Astrocyte of the hippocampus (primary cell): Measurements from ENCODE around the gene LRRC38.
"Not testable (repeated sequence)": the region's sequence is repeated elsewhere in the genome, so short reads cannot be mapped to it uniquely, and the experiment has no call there.

Source experiments
- DNase-seq: peaks from one replicate; pipeline ENCODE4 v3.0.0; 2011; ENCODE audit warnings: low read depth, low spot score

The LRRC38 gene

GRCh38 chr1:13465515-13465914 is 48.3 kb downstream of the LRRC38 start:
- DNase-seq: no peak

- no peak for DNase-seq
Measured at GRCh38 chr1:13462682-13463081, 51.1 kb downstream of the LRRC38 start.

DNA sequence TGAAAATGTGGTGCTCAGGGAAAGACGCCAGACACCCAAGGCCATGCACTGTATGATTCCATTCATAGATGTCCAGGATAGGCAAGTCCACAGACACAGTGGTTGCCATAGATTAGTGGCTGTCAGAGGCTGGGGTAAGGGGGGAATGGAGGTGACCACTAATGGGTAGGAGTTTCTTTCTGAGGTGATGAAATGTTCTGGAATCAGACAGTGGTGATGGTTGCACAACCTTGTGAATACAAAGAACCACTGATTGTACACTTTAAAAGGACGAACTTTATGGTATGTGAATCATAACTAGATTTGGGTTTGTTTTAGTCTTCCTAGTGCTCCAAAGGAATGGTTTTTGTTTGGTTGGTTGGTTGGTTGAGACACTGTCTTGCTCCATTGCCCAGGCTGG is 51.8 kb downstream of the LRRC38 start:
- no peak for DNase-seq

DNA sequence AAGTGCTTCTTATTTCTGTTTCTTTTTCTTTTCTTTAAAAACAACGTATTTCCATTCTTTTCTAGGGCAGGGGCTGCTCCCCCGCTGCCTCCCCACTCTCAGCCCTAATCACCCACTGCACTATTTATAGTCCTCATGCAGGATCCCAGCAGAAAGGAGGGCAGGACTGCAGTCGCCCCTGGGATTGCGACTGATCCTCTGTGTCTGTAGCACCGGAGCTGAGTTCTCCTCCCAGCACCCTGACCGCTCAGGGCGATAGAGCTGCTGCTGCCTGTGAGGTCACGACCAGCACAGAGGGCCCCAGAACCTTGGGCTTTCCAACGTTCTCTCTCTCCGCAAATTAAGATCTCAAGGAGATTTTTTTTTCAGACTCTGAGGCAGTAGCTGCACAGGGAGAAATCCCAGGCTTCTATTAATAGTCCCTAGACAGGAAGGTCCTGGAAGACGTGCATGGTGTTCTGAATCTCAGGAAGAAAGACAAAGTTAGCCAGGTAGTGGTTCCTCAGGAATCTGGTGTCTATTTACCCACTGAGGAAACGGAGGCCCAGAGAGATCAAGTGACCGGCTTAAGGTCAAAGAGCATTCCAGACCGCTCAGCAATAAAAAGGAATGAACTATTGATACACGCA is 56.8 kb downstream of the LRRC38 start:
- DNase-seq: no peak

DNA sequence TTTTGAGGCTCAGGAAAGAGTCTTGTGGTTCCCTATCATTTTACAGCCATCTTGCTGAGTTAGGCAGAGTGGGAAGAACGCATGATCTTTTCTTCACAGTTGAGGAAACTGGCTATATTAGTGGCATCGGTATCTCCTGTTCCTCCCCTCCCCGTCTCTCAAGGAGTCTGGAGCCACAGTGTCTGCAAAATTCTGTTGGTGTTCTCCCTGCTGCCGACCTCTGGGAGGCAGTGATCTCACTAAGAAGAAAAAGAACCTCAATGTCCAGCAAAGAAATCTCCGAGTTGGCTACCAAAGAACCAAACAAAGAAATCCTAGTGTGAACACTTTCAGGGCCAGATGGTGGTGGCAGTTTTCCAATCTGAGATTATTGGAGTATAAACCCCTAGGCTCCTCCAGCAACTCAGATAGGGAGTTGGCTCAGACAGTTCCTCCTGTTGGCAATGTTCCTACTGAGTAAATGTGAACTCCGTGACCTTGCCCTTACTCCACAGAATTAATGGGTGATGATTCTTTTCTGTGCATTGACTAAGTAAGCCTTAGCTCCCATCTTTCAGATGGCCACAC is 62.3 kb downstream of the LRRC38 start:
- DNase-seq: no peak

DNA sequence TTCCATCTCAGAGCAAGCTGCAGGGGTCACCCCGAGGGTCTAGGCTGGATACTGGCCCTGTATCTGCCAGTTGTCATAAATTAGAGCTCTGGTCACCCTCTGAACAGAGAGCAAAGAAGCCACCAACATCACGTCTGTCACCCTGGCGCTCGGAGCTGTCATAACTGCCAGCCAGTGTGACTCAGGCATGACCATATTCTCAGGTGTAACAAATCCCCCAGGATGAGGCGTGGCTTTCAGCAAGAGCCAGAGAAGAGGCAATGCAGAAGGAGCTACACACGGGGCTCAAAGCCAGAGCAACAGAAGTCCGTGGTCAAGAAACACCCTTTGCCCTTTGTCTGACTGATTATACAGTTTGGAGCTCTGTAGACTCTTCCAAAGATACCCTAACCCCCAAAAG is 63.6 kb downstream of the LRRC38 start:
- DNase-seq: no peak

DNA sequence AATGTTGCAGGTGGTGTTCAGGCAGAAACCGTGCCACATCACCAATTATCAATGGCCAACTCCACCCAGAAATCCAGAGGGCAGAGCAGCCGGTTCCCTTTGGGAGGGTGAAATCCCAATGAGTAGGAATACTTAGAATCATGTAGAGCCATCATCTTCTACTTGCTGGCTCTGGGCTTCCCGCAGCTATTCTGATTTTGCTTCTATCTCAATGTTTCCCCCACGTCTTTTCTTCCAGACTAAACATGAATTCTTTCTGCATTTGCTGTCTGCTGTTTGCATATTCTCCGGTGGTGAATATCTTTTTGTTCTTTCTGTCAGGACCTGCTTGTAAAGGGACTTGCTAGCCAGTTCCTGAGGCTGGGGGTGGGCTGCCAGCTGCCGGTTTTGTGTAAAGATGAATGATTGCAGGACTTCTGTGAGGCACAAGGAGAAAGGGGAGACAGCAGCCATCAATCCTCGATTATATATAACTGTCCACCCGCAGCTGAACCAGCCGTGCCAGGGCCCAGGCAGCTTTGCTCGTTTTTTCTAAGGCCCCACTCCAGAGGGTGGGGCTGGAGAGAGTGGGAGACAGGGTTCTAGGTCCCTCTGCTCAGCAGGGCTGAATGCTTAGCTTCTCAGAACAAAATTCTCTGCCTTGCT is 70.3 kb downstream of the LRRC38 start:
- DNase-seq: peak; percentile 31

GRCh38 chr1:13439104-13439783 is 74.6 kb downstream of the LRRC38 start:
- DNase-seq: not testable (repeated sequence)

DNA sequence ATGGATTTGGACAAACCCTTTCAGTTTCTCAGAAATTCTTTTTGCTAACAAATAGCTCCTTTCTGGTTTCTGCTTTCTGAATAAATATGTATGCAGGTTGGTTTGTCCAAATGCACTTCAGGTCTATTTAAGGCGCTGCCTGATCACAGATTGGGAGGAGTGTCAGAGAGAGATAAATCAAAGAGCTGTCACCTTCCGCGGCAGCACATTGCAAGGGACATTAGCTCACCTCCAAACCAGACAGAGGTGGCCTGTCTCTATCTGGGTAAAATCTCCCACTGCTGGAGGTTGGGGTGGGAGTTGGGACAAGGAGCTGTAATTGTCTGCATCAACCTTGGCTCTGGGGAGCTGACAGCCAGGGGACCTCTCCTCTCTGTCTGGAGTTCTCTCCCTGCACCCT is 78.3 kb downstream of the LRRC38 start:
- no peak for DNase-seq

DNA sequence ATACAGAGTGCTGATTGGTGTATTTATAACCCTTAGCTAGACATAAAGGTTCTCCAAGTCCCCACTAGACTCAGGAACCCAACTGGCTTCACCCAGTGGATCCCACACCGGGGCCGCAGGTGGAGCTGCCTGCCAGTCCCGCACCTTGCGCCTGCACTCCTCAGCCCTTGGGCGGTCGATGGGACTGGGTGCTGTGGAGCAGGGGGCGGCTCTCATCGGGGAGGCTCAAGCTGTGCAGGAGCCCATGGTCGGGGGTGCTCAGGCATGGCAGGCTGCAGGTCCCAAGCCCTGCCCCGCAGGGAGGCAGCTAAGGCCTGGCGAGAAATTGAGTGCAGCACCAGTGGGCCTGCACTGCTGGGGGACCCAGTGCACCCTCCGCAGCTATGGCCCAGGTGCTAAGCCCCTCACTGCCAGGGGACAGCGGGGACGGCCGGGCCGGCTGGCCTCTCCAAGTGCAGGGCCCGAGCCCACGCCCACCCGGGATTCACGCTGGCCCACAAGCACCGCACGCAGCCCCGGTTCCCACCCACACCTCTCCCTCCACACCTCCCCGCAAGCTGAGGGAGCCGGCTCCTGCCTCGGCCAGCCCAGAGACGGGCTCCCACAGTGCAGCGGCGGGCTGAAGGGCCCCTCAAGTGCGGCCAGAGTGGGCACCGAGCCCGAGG is 80.0 kb downstream of the LRRC38 start:
- not testable (repeated sequence) for DNase-seq

GRCh38 chr1:13432251-13432650 is 81.6 kb downstream of the LRRC38 start:
- DNase-seq: no peak

- DNase-seq: no peak
Measured at GRCh38 chr1:13430495-13430894, 83.3 kb downstream of the LRRC38 start.
